ENCODE results near the gene SLC44A5. TPM values are rescaled to one million over a fixed set of nuclear protein-coding genes. Genes with fewer than 3 reads are reported as not detected.

Gene SLC44A5
- total RNA-seq, 4 donors from 2014 or later, result 1.1 to 17.7 (median 5.8) TPM

DNA sequence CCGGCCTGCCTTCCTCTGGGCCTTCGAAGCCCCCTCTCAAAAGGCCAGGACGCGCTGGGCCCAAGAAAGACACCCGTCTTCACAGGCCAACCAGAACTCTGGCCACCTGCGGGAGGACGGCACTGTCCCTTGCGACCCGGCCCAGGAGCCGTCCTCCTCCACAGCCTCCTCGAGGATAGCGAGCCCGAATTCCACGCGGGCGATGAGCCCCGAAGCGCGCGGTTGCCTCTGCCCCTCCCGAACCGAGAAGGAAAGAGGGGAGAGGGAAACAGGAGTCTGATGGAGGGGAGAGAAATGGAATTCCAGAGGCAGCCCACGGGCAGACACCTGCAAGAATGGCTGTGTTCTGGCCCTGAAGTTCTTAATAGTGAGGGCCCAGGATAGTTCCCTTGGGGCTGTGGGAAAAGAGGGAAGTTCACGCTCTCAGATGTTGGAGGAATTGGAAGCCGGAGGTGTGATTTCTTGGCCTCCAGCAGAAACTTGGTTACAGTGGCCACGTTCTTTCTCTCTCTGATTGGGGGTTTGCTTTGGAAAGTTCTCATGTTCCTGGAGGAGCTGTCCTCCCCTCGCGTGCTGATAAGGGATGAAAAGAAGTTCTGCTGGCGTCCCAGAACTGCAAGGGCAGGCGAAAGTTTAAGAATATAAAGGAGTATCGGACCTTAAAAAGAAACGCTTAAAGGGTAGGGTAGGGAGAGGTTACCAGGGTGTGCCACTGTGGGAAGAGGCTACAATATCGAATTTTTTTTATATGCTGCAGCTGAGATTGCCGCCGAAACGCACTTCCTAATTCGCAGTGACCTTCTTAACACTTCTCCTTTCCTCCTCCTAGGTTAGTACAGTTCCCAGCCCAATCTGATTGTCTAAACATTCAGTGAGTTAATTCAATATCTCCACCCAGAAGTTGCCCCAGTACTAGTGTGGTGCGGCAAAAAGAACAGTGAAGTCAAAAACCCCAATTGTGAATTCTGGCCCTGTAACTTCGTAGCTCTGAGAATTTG, 5.8 kb upstream of the SLC44A5 start:
- peaks cover 65% of the 10 kb centered on the region for H3K27me3 ChIP-seq
- H3K27ac ChIP-seq, result no peak overlapping the region
- TF ChIP-seq POLR2AphosphoS5 (IDR thresholded peaks at IDR 0.05), result no peak
- no peak for TF ChIP-seq POLR2A (IDR thresholded peaks at IDR 0.05)
- TF ChIP-seq EP300 (IDR thresholded peaks at IDR 0.05), result no peak
- TF ChIP-seq, protein P1, sequence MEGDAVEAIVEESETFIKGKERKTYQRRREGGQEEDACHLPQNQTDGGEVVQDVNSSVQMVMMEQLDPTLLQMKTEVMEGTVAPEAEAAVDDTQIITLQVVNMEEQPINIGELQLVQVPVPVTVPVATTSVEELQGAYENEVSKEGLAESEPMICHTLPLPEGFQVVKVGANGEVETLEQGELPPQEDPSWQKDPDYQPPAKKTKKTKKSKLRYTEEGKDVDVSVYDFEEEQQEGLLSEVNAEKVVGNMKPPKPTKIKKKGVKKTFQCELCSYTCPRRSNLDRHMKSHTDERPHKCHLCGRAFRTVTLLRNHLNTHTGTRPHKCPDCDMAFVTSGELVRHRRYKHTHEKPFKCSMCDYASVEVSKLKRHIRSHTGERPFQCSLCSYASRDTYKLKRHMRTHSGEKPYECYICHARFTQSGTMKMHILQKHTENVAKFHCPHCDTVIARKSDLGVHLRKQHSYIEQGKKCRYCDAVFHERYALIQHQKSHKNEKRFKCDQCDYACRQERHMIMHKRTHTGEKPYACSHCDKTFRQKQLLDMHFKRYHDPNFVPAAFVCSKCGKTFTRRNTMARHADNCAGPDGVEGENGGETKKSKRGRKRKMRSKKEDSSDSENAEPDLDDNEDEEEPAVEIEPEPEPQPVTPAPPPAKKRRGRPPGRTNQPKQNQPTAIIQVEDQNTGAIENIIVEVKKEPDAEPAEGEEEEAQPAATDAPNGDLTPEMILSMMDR (IDR thresholded peaks at IDR 0.05), result no peak
- H3K36me3 ChIP-seq, result no peaks in the 10 kb centered on the region
- peak in 1 of 2 donors; percentile 57 for DNase-seq (ENCODE audit: low spot score in 2 of 2)
- no peaks in the 10 kb centered on the region for H3K9me3 ChIP-seq
- peaks cover 30% of the 10 kb centered on the region for H3K4me1 ChIP-seq
- WGBS, result 7% methylated on average over 39 of the region's 39 CpGs
- H3K4me3 ChIP-seq, result peak overlapping the region; percentile 53

DNA sequence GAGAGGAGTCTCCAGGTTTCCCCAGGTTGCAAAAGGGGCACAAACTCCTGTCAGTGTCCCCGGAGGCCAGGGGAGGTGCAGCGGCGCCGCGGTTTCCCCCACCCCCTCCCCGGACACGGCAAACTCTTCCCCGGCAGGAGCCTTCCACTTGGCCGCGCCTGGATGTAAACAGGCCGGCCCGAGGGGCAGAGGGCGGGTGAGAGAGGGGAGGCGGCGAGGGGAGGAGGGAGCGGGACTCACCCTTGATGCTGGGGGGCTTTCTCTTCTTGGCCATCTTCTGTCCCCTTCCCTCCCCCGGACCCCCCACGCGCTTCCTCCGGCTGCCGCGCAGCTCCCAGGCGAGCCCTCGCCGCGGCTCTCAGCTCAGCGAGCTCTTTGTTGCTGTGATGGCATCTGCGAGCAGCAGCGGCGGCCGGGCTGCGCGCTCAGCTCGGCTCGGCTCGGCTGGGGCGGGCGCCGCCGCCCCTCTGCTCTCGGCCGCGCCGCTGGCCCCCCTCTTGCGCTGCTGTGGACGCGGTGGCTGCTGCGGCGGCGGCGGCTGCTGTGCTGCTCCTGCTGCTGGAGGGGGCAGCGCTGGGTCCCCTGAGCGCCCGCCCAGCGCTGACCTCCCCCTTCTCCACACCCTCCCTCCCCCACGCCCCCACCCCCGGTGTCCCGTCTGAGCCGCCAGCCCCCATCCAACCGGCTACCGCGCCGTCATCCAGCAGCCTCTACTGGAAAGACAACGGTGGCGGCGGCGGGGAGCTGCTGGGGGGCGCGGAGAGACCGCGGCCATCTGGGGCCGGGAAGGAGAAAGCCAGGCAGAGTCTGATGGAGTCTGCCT, 4.9 kb upstream of the SLC44A5 start:
- H3K9me3 ChIP-seq, result no peaks in the 10 kb centered on the region
- 0% methylated on average over 3 of the region's 72 CpGs for WGBS
- H3K4me3 ChIP-seq, result peak overlapping the region; percentile 53
- H3K36me3 ChIP-seq, result no peaks in the 10 kb centered on the region
- TF ChIP-seq POLR2AphosphoS5 (IDR thresholded peaks at IDR 0.05) (no peak), EP300 (IDR thresholded peaks at IDR 0.05) (no peak), POLR2A (IDR thresholded peaks at IDR 0.05) (no peak)
- TF ChIP-seq, protein P1 (IDR thresholded peaks at IDR 0.05), result no peak
- no peak overlapping the region for H3K27ac ChIP-seq
- DNase-seq (ENCODE audit: low spot score in 2 of 2), result peak in 1 of 2 donors; percentile 76
- peaks cover 30% of the 10 kb centered on the region for H3K4me1 ChIP-seq
- peaks cover 68% of the 10 kb centered on the region for H3K27me3 ChIP-seq

DNA sequence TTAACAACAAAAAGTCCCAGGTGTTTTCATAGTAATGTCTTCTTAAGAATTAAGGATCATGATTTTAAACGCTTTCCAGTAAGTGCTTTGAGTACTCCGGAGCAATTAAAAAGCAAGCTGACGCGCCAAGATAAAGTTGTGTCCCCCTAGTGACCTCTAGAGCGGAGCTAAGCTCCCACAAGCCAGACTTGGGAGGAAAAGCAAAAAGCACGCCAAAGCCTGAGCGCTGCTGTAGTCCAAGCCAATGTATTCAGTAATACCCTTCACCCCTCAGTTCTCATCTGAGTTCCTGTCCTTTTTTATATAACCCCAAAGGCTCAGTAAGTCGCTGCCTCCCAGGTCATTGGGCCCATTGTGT, 3.5 kb upstream of the SLC44A5 start:
- 3% methylated on average over 8 of the region's 8 CpGs for WGBS

DNA sequence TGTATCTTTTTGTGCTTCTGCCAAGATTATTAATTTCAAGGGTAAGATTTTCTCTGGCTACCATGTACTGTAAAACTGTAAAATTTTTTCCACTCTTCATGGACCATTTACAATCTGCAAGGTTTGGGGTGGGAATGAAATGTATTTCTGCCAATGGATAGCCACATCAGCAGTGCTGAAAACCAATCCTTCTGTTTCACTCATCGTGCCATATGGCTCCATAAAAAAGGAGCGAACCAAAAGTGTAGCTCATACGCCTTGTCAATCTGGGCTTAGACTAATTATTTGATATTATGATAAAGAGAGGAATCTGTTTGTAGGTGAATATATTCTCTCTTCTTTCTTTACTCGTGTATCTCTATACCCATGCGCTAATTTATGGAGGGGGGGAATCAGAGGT, 3.0 kb upstream of the SLC44A5 start:
- no peak for TF ChIP-seq POLR2AphosphoS5 (IDR thresholded peaks at IDR 0.05)
- TF ChIP-seq, protein P1 (IDR thresholded peaks at IDR 0.05), result no peak
- no peak for TF ChIP-seq EP300 (IDR thresholded peaks at IDR 0.05)
- no peak for TF ChIP-seq POLR2A (IDR thresholded peaks at IDR 0.05)
- no peak for DNase-seq (ENCODE audit: low spot score in 2 of 2)
- no peak overlapping the region for H3K27ac ChIP-seq
- H3K9me3 ChIP-seq, result no peaks in the 10 kb centered on the region
- no peak overlapping the region for H3K4me3 ChIP-seq
- H3K27me3 ChIP-seq, result peaks cover 66% of the 10 kb centered on the region
- H3K4me1 ChIP-seq, result peaks cover 30% of the 10 kb centered on the region
- 68% methylated on average over 5 of the region's 5 CpGs for WGBS
- H3K36me3 ChIP-seq, result no peaks in the 10 kb centered on the region

More for the DNA sequence above, 3.5 kb upstream of the SLC44A5 start:
- no peaks in the 10 kb centered on the region for H3K36me3 ChIP-seq
- TF ChIP-seq POLR2A (IDR thresholded peaks at IDR 0.05) (no peak), POLR2AphosphoS5 (IDR thresholded peaks at IDR 0.05) (no peak), EP300 (IDR thresholded peaks at IDR 0.05) (no peak)
- TF ChIP-seq, protein P1 (IDR thresholded peaks at IDR 0.05), result no peak
- peaks cover 68% of the 10 kb centered on the region for H3K27me3 ChIP-seq
- peaks cover 30% of the 10 kb centered on the region for H3K4me1 ChIP-seq
- no peak for DNase-seq (ENCODE audit: low spot score in 2 of 2)
- peak overlapping the region; percentile 53 for H3K4me3 ChIP-seq
- no peak overlapping the region for H3K27ac ChIP-seq
- no peaks in the 10 kb centered on the region for H3K9me3 ChIP-seq

Measured in suprapubic skin (tissue), 4 donors.